NCI-H1694 treated with DMSO at 0.1 percent for 48 hours (cell line): ENCODE measurements around the gene TRIM41.
"Not testable (repeated sequence)": the region's sequence is repeated elsewhere in the genome, so short reads cannot be mapped to it uniquely, and the experiment has no call there.

Experiments used
- DNase-seq: peaks from one replicate; lab custom pipeline; 2025; lab: John Stamatoyannopoulos, UW

Gene TRIM41

GRCh38 chr5:181211208-181211607, 11.9 kb upstream of the TRIM41 start:
- no peak for DNase-seq

- DNase-seq = no peak
These were observed 11.0 kb upstream of the TRIM41 start for GRCh38 chr5:181212080-181212479.

- DNase-seq = no peak
These were observed 10.1 kb upstream of the TRIM41 start for GRCh38 chr5:181212934-181213333.

GRCh38 chr5:181214249-181214648, 8.8 kb upstream of the TRIM41 start:
- DNase-seq = not testable (repeated sequence)

GRCh38 chr5:181215997-181216989, 6.8 kb upstream of the TRIM41 start:
- DNase-seq = no peak

GRCh38 chr5:181217111-181217802, 5.8 kb upstream of the TRIM41 start:
- DNase-seq = no peak

DNA sequence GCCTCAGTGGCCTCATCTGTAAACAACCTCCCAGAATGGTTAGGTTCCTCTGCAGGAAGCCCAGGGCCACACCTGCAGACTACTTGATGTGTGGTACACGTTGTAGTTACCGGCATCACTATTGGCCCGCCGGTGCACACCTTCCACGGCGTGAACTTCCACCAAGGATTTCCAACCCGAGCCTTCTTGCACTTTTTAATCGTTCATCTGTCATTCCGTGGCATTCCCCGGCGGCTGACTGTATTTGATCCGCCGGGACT, 5.3 kb upstream of the TRIM41 start:
- DNase-seq = no peak

GRCh38 chr5:181218795-181219124, 4.3 kb upstream of the TRIM41 start:
- DNase-seq = no peak

GRCh38 chr5:181219262-181220177, 3.6 kb upstream of the TRIM41 start:
- no peak for DNase-seq

DNA sequence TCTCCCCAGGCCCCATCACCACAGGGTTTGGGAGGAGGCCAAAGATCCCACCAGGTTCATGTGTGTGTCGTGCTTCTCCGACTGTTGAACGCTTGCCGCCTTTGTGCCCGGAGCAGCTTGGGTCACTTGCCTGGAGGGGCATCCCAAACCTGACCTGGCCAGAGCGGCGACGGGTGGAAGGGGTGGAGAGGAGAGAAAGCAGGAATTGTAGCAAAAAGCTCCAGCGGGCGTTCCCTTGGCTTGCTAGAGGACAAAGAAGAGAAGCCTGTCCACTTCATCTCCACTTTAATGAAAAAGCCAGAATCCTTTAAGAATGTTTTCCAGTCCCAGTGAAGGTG, 2.9 kb upstream of the TRIM41 start:
- DNase-seq = no peak

DNA sequence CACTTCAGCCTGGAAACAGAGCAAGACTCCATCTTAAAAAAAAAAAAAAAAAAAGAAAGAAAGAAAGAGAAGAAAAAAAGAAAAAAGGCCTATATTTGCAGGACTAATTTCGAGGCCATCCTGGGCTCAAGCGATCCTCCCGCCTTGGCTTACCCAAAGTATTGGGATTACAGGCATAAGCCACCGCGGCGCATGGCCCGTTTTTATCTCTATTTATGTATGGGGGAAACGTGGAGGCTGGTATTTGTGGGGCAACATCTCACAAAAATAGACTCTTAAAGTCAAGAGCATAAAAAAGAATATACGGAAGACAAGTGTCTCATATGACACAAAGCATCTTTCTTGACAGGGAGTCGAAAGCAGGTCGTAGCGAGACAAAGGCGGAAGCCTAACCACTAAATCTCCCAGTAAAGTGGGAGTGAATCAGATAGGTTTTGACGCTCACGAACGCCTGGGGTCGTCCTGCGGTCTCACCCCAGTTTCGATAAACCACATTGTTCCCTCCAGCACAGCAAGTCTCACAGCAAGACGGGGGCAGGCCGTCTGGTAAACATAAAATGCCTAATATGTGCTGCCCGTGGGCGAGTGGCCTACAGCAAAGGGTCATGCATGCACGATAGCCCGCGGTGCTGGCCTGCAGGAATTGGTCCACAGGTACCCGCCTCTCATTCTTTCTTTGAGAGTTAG, 1.8 kb upstream of the TRIM41 start:
- DNase-seq = no peak

DNA sequence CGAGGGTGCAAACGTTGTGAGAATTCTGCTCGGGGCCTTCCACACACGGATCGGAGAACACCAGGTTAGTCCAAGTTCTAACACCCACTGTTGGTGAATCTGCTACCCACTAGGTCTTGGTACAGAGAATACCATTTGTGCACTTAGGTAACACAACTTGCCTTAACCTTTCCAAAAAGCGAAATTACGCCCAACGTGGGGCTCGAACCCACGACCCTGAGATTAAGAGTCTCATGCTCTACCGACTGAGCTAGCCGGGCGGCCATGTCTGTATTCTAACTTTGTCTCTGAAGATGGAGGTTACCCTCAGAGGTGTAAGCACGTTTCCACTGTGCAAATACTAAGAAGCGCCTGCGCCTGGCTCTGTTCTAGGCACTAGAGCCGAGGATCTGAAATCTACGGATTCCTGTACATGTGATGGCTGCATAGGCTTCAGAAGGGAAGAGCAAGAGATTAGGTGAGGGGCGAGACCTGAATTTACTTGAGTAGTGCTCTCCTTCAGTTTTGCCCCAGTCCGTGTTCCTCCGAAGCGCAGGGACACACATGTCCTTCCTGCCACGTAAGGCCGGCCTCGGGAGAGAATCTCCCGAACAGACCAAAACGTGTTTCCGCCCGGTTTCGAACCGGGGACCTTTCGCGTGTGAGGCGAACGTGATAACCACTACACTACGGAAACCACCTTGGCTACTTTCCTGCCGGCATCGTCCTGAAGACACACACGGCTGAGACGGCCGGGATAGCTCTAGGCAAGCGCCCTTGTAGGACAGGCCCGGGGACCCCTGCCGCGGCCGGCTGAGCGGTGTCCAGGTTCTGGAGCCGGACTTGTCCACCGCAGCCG, 1.1 kb upstream of the TRIM41 start:
- no peak for DNase-seq

DNA sequence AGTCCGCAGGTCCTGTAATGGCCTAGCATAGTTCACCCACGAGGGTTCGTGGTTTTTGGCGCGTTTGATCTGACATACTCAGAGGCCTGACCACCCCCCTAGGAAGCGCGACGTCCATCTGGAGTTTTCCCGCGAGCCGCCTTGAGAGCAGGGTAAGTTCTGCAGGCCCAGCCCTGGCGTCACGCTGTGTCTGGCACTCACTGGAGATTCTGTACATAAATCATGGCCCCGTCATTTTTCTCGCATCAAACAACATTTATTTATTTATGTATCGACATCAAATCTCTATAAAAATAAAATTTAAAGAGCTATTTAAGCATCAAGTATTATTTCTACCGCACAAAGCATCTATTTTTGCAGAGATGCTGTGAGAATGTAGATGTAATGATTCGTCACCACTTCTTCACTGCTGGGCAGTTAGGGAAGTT, 437 bp upstream of the TRIM41 start:
- DNase-seq = no peak

DNA sequence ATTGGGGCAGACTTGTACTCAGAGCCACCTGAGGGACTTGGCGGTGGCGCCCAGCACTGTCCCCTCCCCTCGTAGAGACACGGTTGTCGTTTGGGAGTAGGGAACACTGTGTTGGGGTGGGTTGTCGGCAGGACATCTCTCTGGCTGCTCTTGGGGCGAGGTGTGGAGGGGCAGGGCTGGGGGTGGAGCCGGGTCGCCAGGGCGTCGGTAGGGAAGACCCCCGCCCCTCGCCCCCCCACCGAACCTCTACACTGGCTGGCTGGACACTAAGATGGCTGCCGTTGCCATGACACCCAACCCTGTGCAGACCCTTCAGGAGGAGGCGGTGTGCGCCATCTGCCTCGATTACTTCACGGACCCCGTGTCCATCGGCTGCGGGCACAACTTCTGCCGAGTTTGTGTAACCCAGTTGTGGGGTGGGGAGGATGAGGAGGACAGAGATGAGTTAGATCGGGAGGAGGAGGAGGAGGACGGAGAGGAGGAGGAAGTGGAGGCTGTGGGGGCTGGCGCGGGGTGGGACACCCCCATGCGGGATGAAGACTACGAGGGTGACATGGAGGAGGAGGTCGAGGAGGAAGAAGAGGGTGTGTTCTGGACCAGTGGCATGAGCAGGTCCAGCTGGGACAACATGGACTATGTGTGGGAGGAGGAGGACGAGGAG, 778 bp downstream of the TRIM41 start:
- DNase-seq = no peak

DNA sequence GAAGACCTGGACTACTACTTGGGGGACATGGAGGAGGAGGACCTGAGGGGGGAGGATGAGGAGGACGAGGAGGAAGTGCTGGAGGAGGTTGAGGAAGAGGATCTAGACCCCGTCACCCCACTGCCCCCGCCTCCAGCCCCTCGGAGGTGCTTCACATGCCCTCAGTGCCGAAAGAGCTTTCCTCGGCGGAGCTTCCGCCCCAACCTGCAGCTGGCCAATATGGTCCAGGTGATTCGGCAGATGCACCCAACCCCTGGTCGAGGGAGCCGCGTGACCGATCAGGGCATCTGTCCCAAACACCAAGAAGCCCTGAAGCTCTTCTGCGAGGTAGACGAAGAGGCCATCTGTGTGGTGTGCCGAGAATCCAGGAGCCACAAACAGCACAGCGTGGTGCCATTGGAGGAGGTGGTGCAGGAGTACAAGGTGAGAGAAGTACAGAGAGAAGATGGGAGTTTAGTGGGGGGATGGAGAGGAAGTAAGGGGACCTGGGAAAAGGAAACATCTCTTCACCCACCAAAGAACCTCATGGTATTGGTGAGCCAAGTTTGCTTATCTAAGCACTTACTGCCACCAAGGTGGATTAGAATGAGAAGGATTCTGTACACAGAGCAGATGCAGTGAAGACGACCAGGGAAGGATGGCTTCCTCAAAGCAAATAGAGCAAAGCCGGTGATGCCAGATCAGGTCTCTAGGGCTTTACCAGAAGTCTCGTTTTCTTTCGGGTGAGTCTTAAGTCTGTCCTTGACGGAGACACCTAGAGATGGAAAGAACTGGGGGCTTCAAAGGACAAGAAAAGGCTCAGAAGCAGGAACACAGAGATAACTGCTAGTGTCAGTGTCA, 1.5 kb downstream of the TRIM41 start:
- DNase-seq = no peak

GRCh38 chr5:181229996-181230395, 6.9 kb downstream of the TRIM41 start:
- no peak for DNase-seq

DNA sequence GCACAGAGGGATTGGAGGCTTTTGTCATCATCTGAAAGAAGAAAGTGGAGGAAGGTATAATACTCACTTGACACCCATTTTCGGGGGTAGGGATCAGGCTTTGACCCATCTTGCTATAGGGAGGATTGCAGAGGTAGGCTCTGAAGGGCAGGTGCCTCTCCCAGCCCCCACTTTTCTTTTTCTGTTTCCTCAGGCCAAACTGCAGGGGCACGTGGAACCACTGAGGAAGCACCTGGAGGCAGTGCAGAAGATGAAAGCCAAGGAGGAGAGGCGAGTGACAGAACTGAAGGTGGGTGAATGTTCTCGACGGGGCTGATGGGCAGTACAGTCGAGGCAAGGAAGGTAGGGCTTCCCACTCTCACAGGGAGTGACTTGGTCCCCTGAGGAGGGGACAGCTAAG, 7.5 kb downstream of the TRIM41 start:
- DNase-seq = no peak

DNA sequence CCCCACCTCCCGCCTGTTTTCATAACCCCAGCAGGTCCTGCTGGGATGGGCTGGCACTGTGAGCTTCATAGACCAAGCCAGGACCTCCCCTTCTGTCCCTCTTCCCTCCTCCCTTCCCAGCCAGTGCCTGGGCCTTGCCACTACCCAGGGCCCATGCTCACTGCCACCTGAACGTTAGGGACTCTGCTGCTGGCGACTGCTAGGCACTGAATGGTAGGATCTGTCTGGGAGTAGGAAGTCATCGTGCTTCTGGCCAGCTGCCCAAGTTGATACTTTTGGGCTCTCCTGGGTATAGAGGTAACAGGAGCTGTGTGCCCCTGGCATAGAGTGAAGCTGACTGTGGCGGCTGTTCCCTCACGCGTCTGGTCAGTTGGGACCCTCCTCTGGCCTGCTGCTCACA, 8.4 kb downstream of the TRIM41 start:
- DNase-seq = no peak

- DNase-seq = no peak
These were observed 9.5 kb downstream of the TRIM41 start for GRCh38 chr5:181232593-181232992.
